H9 (cell line): Measurements from ENCODE around the gene MED15. TPM values are rescaled to one million over a fixed set of nuclear protein-coding genes. Genes with fewer than 3 reads are reported as not detected.

Experiments
- DNase-seq: peaks from one replicate; pipeline ENCODE4 v3.0.0-alpha.2; 2017
- H2AFZ ChIP-seq: one replicate; pipeline ENCODE4 v1.6.1; 2013; ENCODE audit warnings: mild to moderate bottlenecking, low read length, control low read depth, moderate library complexity
- H2AK5ac ChIP-seq: 2 replicates; pipeline ENCODE4 v1.6.1; 2013; ENCODE audit warnings: low read length, control low read depth, mixed read lengths; ENCODE audit not compliant: insufficient read length
- H2BK120ac ChIP-seq: one replicate; pipeline ENCODE4 v1.6.1; 2013; ENCODE audit warnings: low read depth, mild to moderate bottlenecking, low read length, control low read depth, inconsistent platforms; ENCODE audit not compliant: poor library complexity, severe bottlenecking
- H2BK12ac ChIP-seq: 2 replicates; pipeline ENCODE4 v1.6.1; 2013; ENCODE audit warnings: low read length, control low read depth, mixed read lengths, low read depth; ENCODE audit not compliant: insufficient read length
- H2BK15ac ChIP-seq: 2 replicates; pipeline ENCODE4 v1.6.1; 2013; ENCODE audit warnings: low read depth, low read length, control low read depth
- H2BK20ac ChIP-seq: one replicate; pipeline ENCODE4 v1.6.1; 2013; ENCODE audit warnings: low read depth, mild to moderate bottlenecking, low read length, control low read depth, inconsistent platforms; ENCODE audit not compliant: poor library complexity, severe bottlenecking
- H2BK5ac ChIP-seq: 2 replicates; pipeline ENCODE4 v1.6.1; 2013; ENCODE audit warnings: low read length, control low read depth, mixed read lengths; ENCODE audit not compliant: insufficient read length
- H3K14ac ChIP-seq: 2 replicates; pipeline ENCODE4 v1.6.1; 2013; ENCODE audit warnings: low read length, control low read depth; ENCODE audit not compliant: insufficient read depth
- H3K18ac ChIP-seq: 2 replicates; pipeline ENCODE4 v1.6.1; 2013; ENCODE audit warnings: low read depth, mild to moderate bottlenecking, mixed read lengths, low read length, control low read depth; ENCODE audit not compliant: insufficient read length
- H3K23ac ChIP-seq: 2 replicates; pipeline ENCODE4 v1.6.1; 2013; ENCODE audit warnings: low read length, control low read depth, mixed read lengths, low read depth; ENCODE audit not compliant: insufficient read length
- H3K23me2 ChIP-seq: 2 replicates; pipeline ENCODE4 v1.6.1; 2013; ENCODE audit warnings: low read depth, mild to moderate bottlenecking, mixed read lengths, low read length, control low read depth; ENCODE audit not compliant: insufficient read length, poor library complexity, severe bottlenecking
- H3K27ac ChIP-seq: 2 replicates; pipeline ENCODE4 v1.5.1; 2013; ENCODE audit warnings: low read length, control low read depth, mixed read lengths, low read depth; ENCODE audit not compliant: insufficient read length
- H3K27me3 ChIP-seq: 2 replicates; pipeline ENCODE4 v1.6.1; 2013; ENCODE audit warnings: low read length, control low read depth, inconsistent platforms; ENCODE audit not compliant: insufficient read depth
- H3K4ac ChIP-seq: 2 replicates; pipeline ENCODE4 v1.6.1; 2013; ENCODE audit warnings: low read depth, mild to moderate bottlenecking, control low read depth, inconsistent platforms, low read length, moderate library complexity
- H3K4me1 ChIP-seq: 2 replicates; pipeline ENCODE4 v1.6.1; 2013; ENCODE audit warnings: low read length, control low read depth, inconsistent platforms; ENCODE audit not compliant: insufficient read depth
- H3K4me2 ChIP-seq: 2 replicates; pipeline ENCODE4 v1.6.1; 2013; ENCODE audit warnings: low read length, control low read depth, mixed read lengths; ENCODE audit not compliant: insufficient read length, insufficient read depth
- H3K56ac ChIP-seq: 2 replicates; pipeline ENCODE4 v1.6.1; 2013; ENCODE audit warnings: low read depth, mild to moderate bottlenecking, mixed read lengths, low read length, control low read depth; ENCODE audit not compliant: insufficient read length
- H3K79me1 ChIP-seq: 2 replicates; pipeline ENCODE4 v1.6.1; 2013; ENCODE audit warnings: low read depth, mild to moderate bottlenecking, moderate library complexity, low read length, control low read depth, inconsistent platforms; ENCODE audit not compliant: insufficient read depth, poor library complexity, severe bottlenecking
- H3K79me2 ChIP-seq: 2 replicates; pipeline ENCODE4 v1.6.1; 2013; ENCODE audit warnings: low read length, control low read depth, inconsistent platforms; ENCODE audit not compliant: insufficient read depth
- H3K9ac ChIP-seq: 2 replicates; pipeline ENCODE4 v1.6.1; 2013; ENCODE audit warnings: low read length, control low read depth, mixed read lengths; ENCODE audit not compliant: insufficient read length; ENCODE audit errors: extremely low read depth
- H3K9me3 ChIP-seq: one replicate; pipeline ENCODE4 v1.6.1; 2013; ENCODE audit warnings: low read depth, low read length, inconsistent platforms; ENCODE audit not compliant: control insufficient read depth
- H3T11ph ChIP-seq: one replicate; pipeline ENCODE4 v1.6.1; 2013; ENCODE audit warnings: mild to moderate bottlenecking, low read length, control low read depth, inconsistent platforms
- H4K20me1 ChIP-seq: one replicate; pipeline ENCODE4 v1.6.1; 2013; ENCODE audit not compliant: control insufficient read depth, insufficient read length, insufficient read depth
- H4K5ac ChIP-seq: 2 replicates; pipeline ENCODE4 v1.6.1; 2013; ENCODE audit warnings: low read depth, mild to moderate bottlenecking, mixed read lengths, low read length, control low read depth; ENCODE audit not compliant: insufficient read length
- H4K8ac ChIP-seq: replicated peaks from 2 replicates; pipeline ENCODE4 v1.6.1; 2013; ENCODE audit warnings: low read length, control low read depth, mixed read lengths, low read depth; ENCODE audit not compliant: insufficient read length
- H4K91ac ChIP-seq: 2 replicates; pipeline ENCODE4 v1.6.1; 2013; ENCODE audit warnings: low read depth, mild to moderate bottlenecking, moderate library complexity, mixed read lengths, low read length, control low read depth; ENCODE audit not compliant: insufficient read length
- H3K27ac Mint-ChIP-seq, 3 experiments: 2 replicates in 2 of 3; 3 replicates in 1 of 3; pipeline ENCODE4 v1.8.0; 2020 to 2021; ENCODE audit warnings: mixed read lengths in 3 of 3, mild to moderate bottlenecking in 1 of 3, moderate library complexity in 1 of 3
- H3K27me3 Mint-ChIP-seq: 2 replicates; pipeline ENCODE4 v1.8.0; 2021; ENCODE audit warnings: low read depth, mild to moderate bottlenecking, moderate library complexity, mixed read lengths
- H3K36me3 Mint-ChIP-seq, 3 experiments: 2 replicates in 2 of 3; 3 replicates in 1 of 3; pipeline ENCODE4 v1.8.0; 2020 to 2021; ENCODE audit warnings: low read depth in 3 of 3, mixed read lengths in 3 of 3; ENCODE audit not compliant: insufficient read depth in 1 of 3
- H3K4me1 Mint-ChIP-seq, 2 experiments: 2 replicates each; pipeline ENCODE4 v1.8.0; 2020; ENCODE audit warnings: mixed read lengths in 2 of 2
- H3K4me3 Mint-ChIP-seq, 2 experiments: 2 replicates in 1 of 2; 3 replicates in 1 of 2; pipeline ENCODE4 v1.8.0; 2020 to 2021; ENCODE audit warnings: mild to moderate bottlenecking in 2 of 2, mixed read lengths in 2 of 2, moderate library complexity in 1 of 2
- H3K9me3 Mint-ChIP-seq, 2 experiments: 2 replicates in 1 of 2; 3 replicates in 1 of 2; pipeline ENCODE4 v1.8.0; 2020; ENCODE audit warnings: mild to moderate bottlenecking in 2 of 2, mixed read lengths in 2 of 2, moderate library complexity in 1 of 2
- WGBS: extraction: QIAGEN DNeasy Blood & Tissue Kit; methylation state at CpG from one replicate; pipeline ENCODE4 v1.1.7; 2013; ENCODE audit warnings: missing lambda C conversion rate, low lambda C conversion rate, mixed read lengths; ENCODE audit not compliant: insufficient read length; ENCODE audit errors: extremely low coverage; 5-methylcytosine and 5-hydroxymethylcytosine counted together
- total RNA-seq: library from RNA; stranded (reverse); gene quantifications from 2 replicates; pipeline ENCODE4 v1.2.1, GENCODE V29; 2021
- TF ChIP-seq, protein P1 (sequence below): fragments of 200-600 bp; sonication (generic); conservative IDR thresholded peaks from 3 replicates; pipeline ENCODE4 v1.8.0; 2021; ENCODE audit warnings: antibody characterized with exemption, mild to moderate bottlenecking

The MED15 gene
- total RNA-seq, 1 experiment from 2014 or later = 47.4 TPM

DNA sequence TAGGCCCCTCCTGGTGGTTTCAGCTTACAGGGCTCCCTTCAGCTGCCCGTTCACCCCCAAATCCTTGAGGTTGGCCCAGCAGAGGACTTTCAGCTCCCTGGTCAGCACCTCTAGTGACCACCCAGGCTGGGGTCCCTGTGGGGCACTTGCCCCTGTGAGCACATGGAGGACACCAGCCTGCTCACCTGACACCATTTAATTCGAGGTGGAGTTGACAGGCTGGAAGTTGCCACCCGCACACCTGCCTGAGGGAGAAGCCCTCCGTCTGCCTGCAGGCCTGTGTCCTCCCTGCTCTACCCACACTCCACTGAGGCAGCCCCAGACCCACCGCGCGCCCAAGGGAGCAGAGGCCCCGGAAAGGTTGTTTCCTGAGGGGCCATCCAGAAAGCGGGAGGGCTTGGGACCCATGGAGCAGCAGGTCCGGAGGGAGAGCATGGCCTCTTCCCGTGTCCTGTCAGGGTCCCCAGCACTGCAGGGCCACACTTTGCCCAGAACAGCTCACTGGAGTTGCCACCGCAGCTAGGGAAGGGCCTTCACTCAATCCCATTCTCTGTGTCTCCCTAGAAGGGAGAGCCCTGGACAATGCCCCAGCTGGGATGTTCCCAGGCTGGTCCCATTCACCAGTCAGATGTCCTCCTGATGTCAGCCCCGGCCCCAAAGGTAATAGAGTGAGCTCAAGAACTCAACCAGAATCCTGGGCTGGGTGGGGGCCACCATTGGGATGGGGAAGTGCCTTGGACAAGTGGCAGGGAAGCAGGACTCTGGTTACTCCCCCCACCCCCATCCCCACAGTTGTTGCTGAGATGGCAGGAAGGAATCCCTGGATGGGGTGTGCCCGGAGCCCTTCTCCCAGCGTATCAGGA is 82.4 kb downstream of the MED15 start:
- H3K79me2 ChIP-seq = no peaks in the 10 kb centered on the region

More for the DNA sequence above, 82.4 kb downstream of the MED15 start:
- no peak overlapping the region for H2BK120ac ChIP-seq
- Mint-ChIP-seq H3K4me1 (peaks cover 0 to 8% of the 10 kb centered on the region in 2 experiments; a peak in 2 of 4 replicates), H3K9me3 (no peaks in the 10 kb centered on the region), H3K36me3 (peaks cover 2 to 16% (median 14%) of the 10 kb centered on the region in 3 experiments; a peak in 6 of 7 replicates), H3K4me3 (no peak overlapping the region), H3K27me3 (peaks cover 1% of the 10 kb centered on the region; the same call in 1 of the 2 replicates), H3K27ac (peak overlapping the region in 1 of 3 experiments; percentile 27; a peak in 2 of 7 replicates)
- no peaks in the 10 kb centered on the region for H3K79me1 ChIP-seq
- no peak overlapping the region for H3K27ac ChIP-seq
- H3K4me1 ChIP-seq = no peaks in the 10 kb centered on the region
- no peak overlapping the region for H3K18ac ChIP-seq
- no peak overlapping the region for H4K5ac ChIP-seq
- no peak overlapping the region for H3K56ac ChIP-seq
- H3K4me2 ChIP-seq = no peak overlapping the region
- no peak overlapping the region for H3K14ac ChIP-seq
- no peak overlapping the region for H2BK5ac ChIP-seq
- H3K27me3 ChIP-seq = no peaks in the 10 kb centered on the region
- H2BK12ac ChIP-seq = no peak overlapping the region
- H2AK5ac ChIP-seq = no peak overlapping the region
- H3K4ac ChIP-seq = no peak overlapping the region
- no peaks in the 10 kb centered on the region for H4K20me1 ChIP-seq
- TF ChIP-seq, protein P1, sequence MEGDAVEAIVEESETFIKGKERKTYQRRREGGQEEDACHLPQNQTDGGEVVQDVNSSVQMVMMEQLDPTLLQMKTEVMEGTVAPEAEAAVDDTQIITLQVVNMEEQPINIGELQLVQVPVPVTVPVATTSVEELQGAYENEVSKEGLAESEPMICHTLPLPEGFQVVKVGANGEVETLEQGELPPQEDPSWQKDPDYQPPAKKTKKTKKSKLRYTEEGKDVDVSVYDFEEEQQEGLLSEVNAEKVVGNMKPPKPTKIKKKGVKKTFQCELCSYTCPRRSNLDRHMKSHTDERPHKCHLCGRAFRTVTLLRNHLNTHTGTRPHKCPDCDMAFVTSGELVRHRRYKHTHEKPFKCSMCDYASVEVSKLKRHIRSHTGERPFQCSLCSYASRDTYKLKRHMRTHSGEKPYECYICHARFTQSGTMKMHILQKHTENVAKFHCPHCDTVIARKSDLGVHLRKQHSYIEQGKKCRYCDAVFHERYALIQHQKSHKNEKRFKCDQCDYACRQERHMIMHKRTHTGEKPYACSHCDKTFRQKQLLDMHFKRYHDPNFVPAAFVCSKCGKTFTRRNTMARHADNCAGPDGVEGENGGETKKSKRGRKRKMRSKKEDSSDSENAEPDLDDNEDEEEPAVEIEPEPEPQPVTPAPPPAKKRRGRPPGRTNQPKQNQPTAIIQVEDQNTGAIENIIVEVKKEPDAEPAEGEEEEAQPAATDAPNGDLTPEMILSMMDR = no peak
- H2AFZ ChIP-seq = no peak overlapping the region
- no peaks in the 10 kb centered on the region for H3K9me3 ChIP-seq
- H2BK15ac ChIP-seq = no peak overlapping the region
- no peak overlapping the region for H3T11ph ChIP-seq
- no peak overlapping the region for H4K91ac ChIP-seq
- no peak overlapping the region for H4K8ac ChIP-seq
- DNase-seq = no peak
- WGBS = no CpG with 5 or more reads among the region's 15 CpGs
- no peak overlapping the region for H2BK20ac ChIP-seq
- no peak overlapping the region for H3K23ac ChIP-seq
- H3K23me2 ChIP-seq = no peaks in the 10 kb centered on the region
- H3K9ac ChIP-seq = no peak overlapping the region
